SH-SY5Y (cell line): ENCODE data around the gene SGSM2.

ENCODE experiments used
- GATA2 ChIP-seq: IDR thresholded peaks from 2 replicates; pipeline ENCODE4 v1.6.1; 2011; ENCODE audit warnings: mild to moderate bottlenecking, low read depth, low read length
- GATA3 ChIP-seq: IDR thresholded peaks from 2 replicates; pipeline ENCODE4 v1.6.1; 2011; ENCODE audit warnings: low read depth, mild to moderate bottlenecking, low read length, moderate library complexity

DNA sequence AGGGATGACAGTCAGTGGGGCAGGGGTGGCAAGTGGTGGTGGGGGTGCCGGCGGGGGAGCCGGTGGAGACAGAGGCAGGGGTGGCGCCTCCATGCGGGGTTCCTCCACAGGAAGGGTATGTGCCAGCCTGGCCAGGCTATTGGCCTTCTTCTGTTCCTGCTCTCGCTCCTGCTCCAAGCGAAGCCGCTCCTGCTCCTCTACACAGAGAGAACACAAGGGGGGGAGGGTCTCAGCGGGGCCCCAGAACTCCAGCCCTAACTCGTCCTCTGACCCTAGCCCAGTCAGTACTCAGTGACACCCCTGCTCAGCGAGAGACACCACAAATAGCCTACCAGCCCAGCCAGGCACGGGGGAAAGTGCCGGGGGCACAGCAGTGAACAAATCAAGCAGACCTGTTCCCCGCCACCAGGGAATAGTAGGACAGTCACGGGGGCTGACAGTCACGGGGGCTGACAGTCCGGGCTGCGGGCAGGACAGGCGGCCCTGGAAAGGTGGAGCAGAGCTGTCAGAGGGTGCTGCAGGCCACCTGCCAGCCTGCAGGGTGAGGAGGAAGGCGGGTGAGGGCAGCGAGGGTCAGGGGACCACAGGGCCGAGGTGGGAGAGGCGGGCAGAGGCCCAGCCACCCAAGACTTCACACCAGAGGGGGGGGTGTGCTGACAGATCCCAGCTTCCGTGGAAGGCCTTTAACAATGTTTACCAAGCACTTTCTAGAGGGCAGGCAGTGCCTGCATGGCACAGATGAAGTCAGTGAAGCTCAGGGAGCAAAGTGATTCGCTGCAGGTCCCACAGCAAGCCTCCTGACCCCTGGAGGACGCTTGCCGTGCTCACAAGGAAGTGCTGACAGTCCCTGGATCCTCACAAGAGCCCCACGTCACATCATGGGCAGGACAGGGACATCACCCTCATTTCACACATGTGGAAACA, 58.2 kb downstream of the SGSM2 start:
- no peak for TF ChIP-seq GATA2
- no peak for TF ChIP-seq GATA3
